Measurements from ENCODE around the gene CCL28.
A peak's percentile ranks its signal among the peaks of the same experiment; 100 is the strongest.
"Not testable (repeated sequence)": the region's sequence is repeated elsewhere in the genome, so short reads cannot be mapped to it uniquely, and the experiment has no call there.

Gene CCL28

GRCh38 chr5:43409809-43410271 lies 2.4 kb downstream of the CCL28 start:
- no peak for DNase-seq

GRCh38 chr5:43402524-43403066 lies 9.6 kb downstream of the CCL28 start:
- DNase-seq = not testable (repeated sequence)

- no peak for DNase-seq
These were observed 10.4 kb downstream of the CCL28 start for GRCh38 chr5:43401827-43402226.

- no peak for DNase-seq
These were observed 12.1 kb downstream of the CCL28 start for GRCh38 chr5:43400082-43400481.

GRCh38 chr5:43396762-43397304 lies 15.4 kb downstream of the CCL28 start:
- DNase-seq = no peak

GRCh38 chr5:43390471-43390870 lies 21.7 kb downstream of the CCL28 start:
- no peak for DNase-seq

GRCh38 chr5:43389679-43390329 lies 22.4 kb downstream of the CCL28 start:
- peak; percentile 83 for DNase-seq

GRCh38 chr5:43386960-43387362 lies 25.2 kb downstream of the CCL28 start:
- DNase-seq = no peak

- DNase-seq = no peak
These were observed 35.6 kb downstream of the CCL28 start for GRCh38 chr5:43376496-43377140.

GRCh38 chr5:43371821-43372220 lies 40.4 kb downstream of the CCL28 start:
- no peak for DNase-seq

GRCh38 chr5:43370352-43370751 lies 41.8 kb downstream of the CCL28 start:
- DNase-seq = no peak

- no peak for DNase-seq
These were observed 42.5 kb downstream of the CCL28 start for GRCh38 chr5:43369651-43370050.

GRCh38 chr5:43367909-43368669 lies 44.1 kb downstream of the CCL28 start:
- no peak for DNase-seq

- DNase-seq = no peak
These were observed 44.7 kb downstream of the CCL28 start for GRCh38 chr5:43367453-43367852.

GRCh38 chr5:43366680-43367246 lies 45.4 kb downstream of the CCL28 start:
- not testable (repeated sequence) for DNase-seq

- not testable (repeated sequence) for DNase-seq
These were observed 47.0 kb downstream of the CCL28 start for GRCh38 chr5:43365155-43365554.

GRCh38 chr5:43363445-43364152 lies 48.6 kb downstream of the CCL28 start:
- DNase-seq = no peak

- DNase-seq = no peak
These were observed 49.3 kb downstream of the CCL28 start for GRCh38 chr5:43362725-43363435.

- no peak for DNase-seq
These were observed 53.5 kb downstream of the CCL28 start for GRCh38 chr5:43358726-43359125.

- no peak for DNase-seq
These were observed 53.9 kb downstream of the CCL28 start for GRCh38 chr5:43358301-43358700.

- DNase-seq = no peak
These were observed 54.3 kb downstream of the CCL28 start for GRCh38 chr5:43357878-43358281.

- no peak for DNase-seq
These were observed 55.1 kb downstream of the CCL28 start for GRCh38 chr5:43357067-43357466.

Measured in COR-L47 (cell line).